Measurements from ENCODE around the gene RGP1. TPM values are rescaled to one million over a fixed set of nuclear protein-coding genes. Genes with fewer than 3 reads are reported as not detected.

Gene RGP1
- total RNA-seq, 1 donor from 2014 or later = 33.9 TPM

GRCh38 chr9:35800530-35800929 lies 51.4 kb downstream of the RGP1 start:
- H3K36me3 Mint-ChIP-seq = peaks cover 29% of the 10 kb centered on the region
- peaks cover 1% of the 10 kb centered on the region for H3K4me1 Mint-ChIP-seq
- TF ChIP-seq, protein P1, sequence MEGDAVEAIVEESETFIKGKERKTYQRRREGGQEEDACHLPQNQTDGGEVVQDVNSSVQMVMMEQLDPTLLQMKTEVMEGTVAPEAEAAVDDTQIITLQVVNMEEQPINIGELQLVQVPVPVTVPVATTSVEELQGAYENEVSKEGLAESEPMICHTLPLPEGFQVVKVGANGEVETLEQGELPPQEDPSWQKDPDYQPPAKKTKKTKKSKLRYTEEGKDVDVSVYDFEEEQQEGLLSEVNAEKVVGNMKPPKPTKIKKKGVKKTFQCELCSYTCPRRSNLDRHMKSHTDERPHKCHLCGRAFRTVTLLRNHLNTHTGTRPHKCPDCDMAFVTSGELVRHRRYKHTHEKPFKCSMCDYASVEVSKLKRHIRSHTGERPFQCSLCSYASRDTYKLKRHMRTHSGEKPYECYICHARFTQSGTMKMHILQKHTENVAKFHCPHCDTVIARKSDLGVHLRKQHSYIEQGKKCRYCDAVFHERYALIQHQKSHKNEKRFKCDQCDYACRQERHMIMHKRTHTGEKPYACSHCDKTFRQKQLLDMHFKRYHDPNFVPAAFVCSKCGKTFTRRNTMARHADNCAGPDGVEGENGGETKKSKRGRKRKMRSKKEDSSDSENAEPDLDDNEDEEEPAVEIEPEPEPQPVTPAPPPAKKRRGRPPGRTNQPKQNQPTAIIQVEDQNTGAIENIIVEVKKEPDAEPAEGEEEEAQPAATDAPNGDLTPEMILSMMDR (IDR thresholded peaks at IDR 0.05; ENCODE audit: unreplicated experiment) = no peak
- no peak overlapping the region for H3K4me3 Mint-ChIP-seq
- no peak for DNase-seq (ENCODE audit: low spot score in 2 of 2, unreplicated experiment in 2 of 2)
- H3K9me3 Mint-ChIP-seq = no peaks in the 10 kb centered on the region
- no peaks in the 10 kb centered on the region for H3K27me3 Mint-ChIP-seq (ENCODE audit: low read depth)
- no peak overlapping the region for H3K27ac Mint-ChIP-seq

GRCh38 chr9:35801328-35802128 lies 52.4 kb downstream of the RGP1 start:
- Mint-ChIP-seq H3K4me1 (no peaks in the 10 kb centered on the region), H3K27ac (no peak overlapping the region), H3K4me3 (no peak overlapping the region), H3K27me3 (ENCODE audit: low read depth) (no peaks in the 10 kb centered on the region), H3K36me3 (peaks cover 31% of the 10 kb centered on the region), H3K9me3 (no peaks in the 10 kb centered on the region)
- DNase-seq (ENCODE audit: low spot score in 2 of 2, unreplicated experiment in 2 of 2) = no peak
- TF ChIP-seq, protein P1 (IDR thresholded peaks at IDR 0.05; ENCODE audit: unreplicated experiment) = no peak

GRCh38 chr9:35806101-35806500 lies 57.0 kb downstream of the RGP1 start:
- Mint-ChIP-seq H3K36me3 (peaks cover 28% of the 10 kb centered on the region), H3K27me3 (ENCODE audit: low read depth) (no peaks in the 10 kb centered on the region), H3K4me1 (no peaks in the 10 kb centered on the region), H3K27ac (no peak overlapping the region), H3K9me3 (no peaks in the 10 kb centered on the region), H3K4me3 (no peak overlapping the region)
- no peak for DNase-seq (ENCODE audit: low spot score in 2 of 2, unreplicated experiment in 2 of 2)
- TF ChIP-seq, protein P1 (IDR thresholded peaks at IDR 0.05; ENCODE audit: unreplicated experiment) = no peak

Small RNA genes within 50 kb of the gene (microRNA-seq; reads per million reads assigned to microRNA genes)
- gene MIR6852 (2.1 reads per million), gene MIR6853 (1.5 reads per million)

Other genes starting within 250 kb of the RGP1 start
- gene TESK1, start 144.0 kb upstream of the RGP1 start, total RNA-seq = 48.7 to 52.9 TPM (median 49.0 TPM) in 3 replicates
- 4.2 to 5.2 TPM (median 4.7 TPM) in 3 replicates for gene CD72, start 130.9 kb upstream of the RGP1 start, total RNA-seq
- not detected in 3 replicates for gene SIT1, start 98.4 kb upstream of the RGP1 start, total RNA-seq
- 20,234 to 21,305 TPM (median 21,148 TPM) in 3 replicates for gene RMRP, start 91.3 kb upstream of the RGP1 start, total RNA-seq
- 16.7 to 17.8 TPM (median 17.0 TPM) in 3 replicates for gene CCDC107, start 91.0 kb upstream of the RGP1 start, total RNA-seq
- gene ARHGEF39, start 84.1 kb upstream of the RGP1 start, total RNA-seq = 6.3 to 8.0 TPM (median 6.5 TPM) in 3 replicates
- 1.1 to 2.3 TPM (median 1.7 TPM) in 3 replicates for gene CA9, start 75.4 kb upstream of the RGP1 start, total RNA-seq
- gene TPM2, start 59.4 kb upstream of the RGP1 start, total RNA-seq = 289 to 294 TPM (median 291 TPM) in 3 replicates
- gene TLN1, start 17.1 kb upstream of the RGP1 start, total RNA-seq = 224 to 230 TPM (median 226 TPM) in 3 replicates
- 29.1 to 32.7 TPM (median 31.6 TPM) in 3 replicates for gene CREB3, start 16.6 kb upstream of the RGP1 start, total RNA-seq
- gene GBA2, start 59 bp upstream of the RGP1 start, total RNA-seq = 81.5 to 84.7 TPM (median 83.9 TPM) in 3 replicates
- not detected in 3 replicates for gene MSMP, start 5.0 kb downstream of the RGP1 start, total RNA-seq
- 27.2 to 32.4 TPM (median 30.6 TPM) in 3 replicates for gene NPR2, start 42.3 kb downstream of the RGP1 start, total RNA-seq
- 0.89 to 1.6 TPM (median 1.4 TPM) in 3 replicates for gene SPAG8, start 63.0 kb downstream of the RGP1 start, total RNA-seq
- 29.3 to 31.3 TPM (median 30.7 TPM) in 3 replicates for gene HINT2, start 65.8 kb downstream of the RGP1 start, total RNA-seq
- 0.07 TPM in 1 of 3 replicates, not detected in the others for gene FAM221B, start 79.4 kb downstream of the RGP1 start, total RNA-seq
- 44.4 to 47.9 TPM (median 45.0 TPM) in 3 replicates for gene TMEM8B, start 79.9 kb downstream of the RGP1 start, total RNA-seq
- not detected in 3 replicates for gene OR13J1, start 121.1 kb downstream of the RGP1 start, total RNA-seq
- 0.72 to 1.2 TPM (median 1.0 TPM) in 3 replicates for gene HRCT1, start 156.9 kb downstream of the RGP1 start, total RNA-seq
- gene SPAAR, start 160.2 kb downstream of the RGP1 start, total RNA-seq = 0.14 to 0.47 TPM (median 0.27 TPM) in 3 replicates
- not detected in 3 replicates for gene OR2S2, start 208.9 kb downstream of the RGP1 start, total RNA-seq

All from mesothelial cell of epicardium (in vitro differentiated cells).